HK-2 (cell line): Measurements from ENCODE around the gene VWA7.

Experiments used
- DNase-seq: peaks from one replicate; pipeline ENCODE4 v3.0.0-alpha.2; 2018; ENCODE audit not compliant: unreplicated experiment

VWA7 gene

DNA sequence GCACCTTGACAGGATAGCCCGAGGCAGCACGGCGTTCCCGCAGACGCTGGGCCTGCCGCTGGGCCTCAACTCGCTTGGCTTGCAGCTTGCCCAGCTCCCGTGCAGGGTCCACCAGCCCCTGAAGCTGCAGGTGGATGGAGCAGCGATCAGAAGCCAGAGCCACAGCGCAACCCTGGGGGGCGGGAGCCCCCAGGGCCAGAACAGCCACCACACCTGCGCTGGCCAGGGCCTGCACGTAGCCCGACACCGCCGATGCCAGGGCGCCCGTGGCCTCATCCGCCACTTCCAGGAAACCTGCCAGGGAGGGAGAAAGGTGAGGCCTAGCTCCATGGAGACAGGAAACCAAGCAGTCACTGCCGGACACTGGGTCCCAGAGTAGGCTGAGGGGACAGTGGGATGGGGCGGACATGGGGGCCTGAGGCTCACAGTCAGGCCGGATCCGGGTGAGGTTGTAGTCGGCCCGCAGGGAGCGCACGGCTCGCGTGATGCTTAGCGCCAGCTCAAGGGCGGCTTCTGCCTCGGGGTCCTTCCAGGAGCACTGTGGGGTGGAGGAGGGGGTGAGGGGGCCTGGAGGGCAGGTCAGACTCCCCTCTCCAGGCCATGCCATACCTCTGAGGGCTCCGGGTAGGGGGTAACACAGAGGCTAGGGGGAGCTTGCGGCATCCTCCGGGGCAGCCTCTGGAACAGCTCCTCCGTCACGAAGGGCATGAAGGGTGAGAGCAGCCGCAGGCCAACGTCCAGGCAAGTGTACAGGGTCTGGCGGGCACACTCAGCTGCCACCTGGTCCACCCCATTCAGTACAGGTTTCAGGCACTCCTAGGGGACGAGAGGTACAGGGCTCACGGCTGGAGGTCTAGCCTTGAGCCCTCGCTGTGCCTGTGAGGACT, 2.1 kb upstream of the VWA7 start:
- no peak for DNase-seq

DNA sequence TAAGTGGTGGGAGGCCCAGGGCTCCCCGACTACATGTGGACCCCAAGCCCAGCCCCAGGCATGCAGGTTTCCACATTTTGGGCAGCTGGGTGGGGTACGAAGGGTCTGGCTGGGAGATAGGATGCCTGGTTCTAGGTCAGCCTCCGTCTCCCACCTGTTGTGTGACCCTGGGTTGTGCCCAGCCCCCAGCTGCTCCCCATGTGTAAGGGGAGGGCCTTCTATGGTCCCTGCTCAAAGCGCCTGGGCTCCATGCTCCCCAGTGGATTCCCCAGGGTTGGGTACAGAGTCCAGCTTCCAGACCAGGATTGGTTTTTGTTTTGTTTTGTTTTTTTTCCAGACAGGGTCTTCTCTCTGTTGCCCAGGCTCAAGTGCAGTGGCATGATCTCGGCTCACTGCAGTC, 1.1 kb upstream of the VWA7 start:
- no peak for DNase-seq

DNA sequence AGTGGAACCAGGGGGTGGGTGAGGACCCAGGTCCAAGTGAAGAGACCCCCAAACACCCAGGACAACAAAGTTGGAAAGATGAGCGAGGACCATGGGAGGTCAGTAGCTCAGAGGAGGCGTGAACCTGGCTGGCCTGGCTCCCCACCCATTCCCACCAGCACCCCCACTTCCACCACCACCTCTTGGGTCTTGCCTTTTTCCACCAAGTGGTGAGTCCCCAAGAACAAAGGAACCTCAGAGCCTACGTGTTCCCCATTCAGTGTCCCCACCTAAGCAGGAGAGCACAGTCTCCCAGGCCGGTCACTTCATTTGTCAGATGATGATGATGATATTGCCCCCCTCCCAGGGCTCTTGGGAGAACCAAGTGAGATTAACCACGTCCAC, 531 bp upstream of the VWA7 start:
- no peak for DNase-seq

DNA sequence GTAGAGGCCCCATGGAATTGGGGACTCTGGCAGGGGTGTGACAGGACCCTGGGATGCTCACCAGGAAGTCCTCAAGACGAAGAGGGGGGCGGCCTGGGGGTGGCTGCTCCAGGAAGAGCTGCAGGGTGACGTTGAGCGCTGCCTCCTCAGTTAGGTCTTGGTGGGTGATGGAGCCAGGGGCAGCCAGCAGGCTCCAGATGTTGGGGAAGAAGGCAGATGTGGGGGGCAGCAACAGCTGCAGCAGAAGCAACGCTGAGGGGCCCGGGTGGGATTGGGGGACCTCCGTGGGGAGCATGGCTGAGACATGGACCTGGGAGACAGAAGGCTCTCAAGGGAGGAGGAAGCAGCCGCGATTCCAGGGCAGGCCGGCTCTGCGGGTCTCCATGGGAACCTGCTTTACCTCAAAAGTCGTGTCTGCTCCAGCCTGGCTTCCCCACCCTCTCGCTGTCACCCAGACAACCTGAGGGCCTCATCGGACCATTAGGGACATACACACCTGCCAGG, 591 bp downstream of the VWA7 start:
- no peak for DNase-seq

DNA sequence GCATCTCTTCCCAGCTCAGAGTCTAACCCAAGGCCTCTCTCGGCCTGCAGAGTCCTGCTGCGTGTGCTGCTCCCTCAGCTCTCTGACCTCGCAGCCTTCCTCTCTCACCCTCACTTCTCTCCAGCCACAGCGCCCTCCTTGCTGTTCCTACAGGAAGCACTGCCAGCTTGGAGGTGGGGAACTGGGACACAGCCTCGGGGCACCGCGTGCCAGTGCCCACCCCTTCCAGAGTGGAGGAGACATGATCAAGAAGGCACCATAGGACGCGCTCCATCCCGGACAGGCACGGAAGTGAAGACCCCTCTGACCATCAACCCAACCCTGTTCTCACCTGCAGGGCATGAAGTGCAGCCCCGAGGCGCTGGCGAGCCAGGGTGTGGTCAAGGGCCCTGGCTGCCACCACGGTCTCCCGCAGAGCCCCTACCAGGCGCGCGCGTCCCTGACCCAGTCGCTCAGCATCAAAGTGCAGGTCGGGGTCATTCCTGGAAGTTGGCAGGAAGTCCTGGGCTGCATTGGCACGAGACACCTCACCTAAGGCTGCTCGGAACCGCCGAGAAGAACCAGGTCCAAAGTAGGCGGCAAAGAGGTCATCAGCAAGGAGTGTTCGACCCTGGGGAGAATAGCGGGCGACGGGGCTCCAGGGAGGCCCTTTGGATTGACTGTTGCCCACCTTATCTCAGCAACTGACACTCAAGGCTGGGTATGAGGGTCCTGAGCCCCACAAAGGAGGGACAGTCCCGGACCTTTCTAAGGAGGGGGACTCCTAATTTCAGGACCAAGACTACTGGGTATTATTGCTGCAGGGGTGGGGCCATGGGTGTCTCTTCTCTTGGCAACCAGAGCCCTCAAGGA, 1.3 kb downstream of the VWA7 start:
- no peak for DNase-seq

DNA sequence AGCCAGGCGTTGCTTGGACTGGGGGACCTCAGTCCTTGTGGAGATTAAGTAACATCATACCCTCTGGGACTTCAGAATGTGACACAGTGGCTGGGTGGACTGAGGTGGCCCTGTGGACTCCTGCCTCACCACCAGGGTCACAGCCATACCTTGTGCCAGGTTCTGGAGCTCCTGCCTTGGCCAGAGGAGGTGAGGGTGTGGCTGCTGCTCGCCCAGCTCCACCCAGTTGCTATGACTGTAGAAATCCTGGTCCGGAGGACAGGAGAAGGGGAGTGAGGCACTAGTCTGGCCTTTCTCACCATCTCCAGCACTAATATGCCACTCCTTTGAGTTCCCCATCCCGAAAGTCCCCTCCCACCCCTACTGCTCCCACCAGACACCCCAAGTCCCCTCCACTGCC, 1.9 kb downstream of the VWA7 start:
- DNase-seq: no peak

DNA sequence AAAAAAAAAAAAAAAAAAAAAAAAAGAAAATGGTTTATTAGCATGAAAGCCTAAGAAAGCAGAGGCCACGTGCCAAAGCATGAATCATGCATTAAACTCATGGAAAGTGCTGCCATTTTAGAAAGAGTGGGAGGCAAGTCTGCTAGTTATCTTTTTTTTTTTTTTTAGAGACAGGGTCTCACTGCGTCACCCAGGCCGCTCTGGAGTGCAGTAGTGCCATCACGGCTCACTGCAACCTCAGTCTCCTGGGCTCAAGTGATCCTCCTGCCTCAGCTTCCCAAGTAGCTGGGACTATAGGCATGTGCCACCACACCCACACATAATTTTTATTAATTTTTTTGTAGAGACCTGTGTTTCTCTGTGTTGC, 5.2 kb downstream of the VWA7 start:
- DNase-seq: no peak

DNA sequence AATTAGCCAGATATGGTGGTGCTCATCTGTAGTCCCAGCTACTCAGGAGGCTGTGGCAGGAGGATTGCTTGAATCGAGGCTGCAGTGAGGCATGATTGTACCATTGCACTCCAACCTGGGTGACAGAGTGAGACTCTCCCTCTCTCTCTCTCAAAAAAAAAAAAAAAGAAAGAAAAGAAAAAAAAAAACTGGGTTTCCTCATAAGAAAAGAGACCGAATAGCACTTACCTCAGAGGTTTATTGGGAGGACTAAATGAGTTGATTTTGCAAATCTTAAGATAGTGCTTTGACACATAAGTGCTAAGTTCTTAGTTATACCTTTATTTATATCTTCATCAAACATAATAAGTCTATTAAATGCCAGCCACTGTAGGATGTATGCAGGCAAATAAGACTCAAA, 6.3 kb downstream of the VWA7 start:
- no peak for DNase-seq

DNA sequence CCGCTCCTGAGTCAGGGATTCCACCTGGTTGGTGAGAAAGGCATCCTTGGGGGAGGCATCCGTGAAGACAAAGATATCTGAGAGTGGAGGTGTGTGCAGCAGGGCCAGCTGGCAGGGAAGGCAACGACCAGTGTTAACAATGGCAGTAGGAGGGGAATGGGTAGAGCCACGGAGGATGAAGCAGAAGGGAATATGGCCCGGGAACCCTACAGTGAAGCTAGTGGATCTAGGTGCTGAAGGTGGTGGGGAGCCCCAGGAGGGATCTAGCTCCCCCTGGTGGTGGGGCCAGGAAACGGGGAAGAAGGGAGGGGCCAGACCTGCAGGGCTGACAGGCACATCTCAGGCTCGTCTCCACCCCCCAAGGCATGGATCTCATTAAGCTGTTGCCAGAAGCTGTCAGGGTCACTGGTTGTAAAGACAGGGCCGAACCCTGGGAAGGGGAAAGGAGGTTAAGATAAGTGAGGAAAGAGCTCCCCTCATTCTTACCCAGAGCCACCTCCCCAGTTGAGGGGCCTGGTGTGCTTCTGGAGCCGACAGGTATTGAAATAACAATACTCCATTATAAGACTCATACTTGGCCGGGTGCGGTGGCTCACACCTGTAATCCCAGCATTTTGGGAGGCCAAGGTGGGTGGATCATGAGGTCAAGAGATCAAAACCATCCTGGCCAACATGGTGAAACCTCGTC, 7.3 kb downstream of the VWA7 start:
- DNase-seq: peak; percentile 84

DNA sequence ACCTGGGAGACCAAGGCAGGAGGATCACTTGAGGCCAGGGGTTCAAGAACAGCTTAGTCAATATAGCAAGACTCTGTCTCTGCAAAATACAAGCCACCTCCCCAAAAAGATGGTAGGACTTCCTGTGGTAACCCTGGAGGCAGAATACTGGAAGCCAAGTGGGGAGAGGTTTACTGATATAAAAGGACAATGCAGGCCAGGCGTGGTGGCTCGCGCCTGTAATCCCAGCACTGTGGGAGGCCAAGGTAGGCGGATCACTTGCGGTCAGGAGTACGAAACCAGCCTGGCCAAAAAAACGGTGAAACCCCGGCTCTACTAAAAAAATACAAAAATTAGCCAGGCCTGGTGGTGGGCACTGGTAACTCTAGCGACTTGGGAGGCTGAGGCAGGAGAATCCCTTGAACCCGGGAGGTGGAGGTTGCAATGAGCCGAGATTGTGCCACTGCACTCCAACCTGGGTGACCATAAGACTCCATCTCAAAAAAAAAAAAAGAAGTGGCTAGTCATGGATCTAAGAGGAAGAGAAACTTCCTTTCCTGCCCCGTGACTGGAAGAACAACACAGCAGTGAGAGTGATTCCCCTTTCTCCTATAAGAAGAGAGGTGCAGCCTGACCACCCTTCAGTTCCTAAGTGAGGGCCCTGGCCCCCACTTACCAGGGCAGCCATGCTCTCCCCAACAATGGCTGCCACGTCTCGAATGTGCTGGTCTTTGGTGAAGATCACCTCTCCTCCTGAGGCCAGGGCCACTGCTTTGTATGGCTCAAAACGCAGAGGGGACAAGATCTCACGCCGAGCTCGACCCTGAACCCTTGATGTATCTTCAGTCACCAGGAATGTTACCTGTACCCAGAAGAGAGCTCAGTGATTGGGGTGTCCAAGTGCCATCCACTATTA, 8.5 kb downstream of the VWA7 start:
- DNase-seq: no peak

DNA sequence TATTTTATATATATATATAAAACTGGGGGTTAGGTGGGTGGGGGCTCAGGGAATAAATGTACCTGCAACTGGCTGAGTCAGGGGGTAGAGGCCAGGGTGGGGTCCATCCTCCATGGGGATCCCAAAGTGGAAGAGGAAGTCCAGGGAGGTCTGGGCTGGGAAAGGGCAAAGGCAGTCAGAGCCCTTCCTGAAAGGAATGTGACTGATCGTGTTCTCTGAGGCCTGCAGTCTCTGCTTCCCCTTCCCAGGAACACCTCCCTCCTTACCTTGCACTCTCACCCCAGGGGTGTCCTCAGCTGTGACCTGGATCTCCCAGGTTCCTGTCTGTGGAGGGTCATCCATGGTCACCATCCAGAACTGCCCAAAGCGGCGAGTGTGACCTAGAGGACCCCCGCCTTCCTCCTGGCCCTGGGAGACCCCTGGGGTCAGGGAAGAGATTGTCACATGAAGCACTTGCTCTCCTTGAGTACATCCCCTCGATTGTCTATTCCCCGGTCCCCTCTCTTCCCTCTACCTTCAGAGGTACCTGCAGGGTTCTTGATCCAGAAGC, 10.0 kb downstream of the VWA7 start:
- no peak for DNase-seq

DNA sequence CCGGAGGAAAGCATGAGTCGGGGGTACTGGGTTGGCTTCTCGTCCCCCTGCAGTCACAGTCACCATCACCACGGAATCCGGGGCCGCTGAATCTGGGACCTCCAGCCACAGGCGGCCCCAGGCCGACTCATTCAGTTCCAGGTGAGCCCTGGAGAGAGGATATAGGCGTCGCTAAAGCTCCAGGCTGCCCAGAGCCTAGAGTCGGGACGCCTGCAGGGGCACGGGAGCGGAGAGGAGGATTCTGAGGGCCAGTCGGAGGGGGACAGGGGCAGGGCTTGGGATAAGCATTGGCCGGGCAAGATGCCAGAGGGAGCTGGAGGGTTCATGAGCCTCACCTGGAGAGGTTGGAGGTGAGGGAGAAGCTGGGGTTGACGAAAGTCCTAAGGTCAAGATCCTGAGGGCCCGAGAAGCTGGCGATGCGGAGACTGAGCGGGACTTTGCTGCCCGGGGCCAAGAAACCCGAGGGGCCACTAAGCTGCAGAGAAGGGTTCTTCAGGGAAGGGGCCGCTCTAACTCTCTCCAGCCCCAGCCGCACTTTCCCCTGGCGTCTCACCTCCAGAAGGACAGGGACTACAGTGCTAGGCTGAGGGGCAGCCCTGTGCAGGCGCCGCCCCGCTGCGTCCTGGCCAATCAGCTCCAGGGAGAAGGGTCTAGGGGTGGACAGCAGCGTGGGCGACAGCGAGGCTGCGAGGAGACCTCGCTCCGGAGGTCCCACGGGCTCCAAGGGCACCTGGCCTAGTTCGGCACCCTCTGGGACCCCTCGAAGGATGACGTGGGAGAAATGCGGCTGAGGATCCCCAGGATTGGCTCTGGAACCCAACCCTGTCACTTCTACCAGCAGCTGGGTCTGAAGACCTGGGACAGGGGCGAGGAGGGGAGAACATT, 11.0 kb downstream of the VWA7 start:
- no peak for DNase-seq

DNA sequence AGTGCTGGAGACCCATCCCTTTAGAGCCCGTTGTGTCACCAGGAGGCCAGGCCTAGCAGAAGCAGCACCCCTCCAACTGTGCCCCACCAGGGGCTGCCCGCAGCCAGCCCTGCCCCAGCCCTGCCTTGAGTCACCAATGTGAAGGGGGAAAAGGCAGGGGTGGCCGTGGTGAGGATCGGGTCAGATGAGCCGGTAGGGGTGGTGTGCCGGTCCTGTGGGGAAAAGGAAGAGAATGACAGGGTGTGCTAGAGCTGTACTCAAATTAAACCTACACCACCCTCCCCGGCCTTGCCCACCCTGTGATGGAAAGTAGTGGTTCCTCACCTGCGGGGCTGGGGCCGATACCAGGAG, 11.6 kb downstream of the VWA7 start:
- DNase-seq: no peak

DNA sequence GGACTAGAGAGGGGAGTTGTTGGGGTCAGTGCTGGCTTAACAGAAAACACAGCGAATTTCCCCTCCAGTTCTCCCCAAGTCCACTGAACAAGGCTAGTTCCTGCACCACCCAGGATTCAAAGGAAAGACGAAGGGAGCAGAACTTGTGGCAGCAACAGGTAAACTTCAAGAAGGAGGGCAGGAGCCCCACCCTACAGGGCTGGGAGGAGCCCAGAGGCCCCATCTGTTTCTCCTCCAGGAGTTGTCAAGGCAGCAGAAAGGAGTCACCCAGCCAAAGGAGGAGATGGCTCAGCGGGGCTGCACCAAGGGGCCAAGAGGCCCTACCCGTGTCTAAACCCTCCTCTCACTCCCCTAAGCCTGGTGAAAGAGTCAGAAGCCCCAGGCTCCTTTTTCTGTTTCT, 12.9 kb downstream of the VWA7 start:
- DNase-seq: no peak

DNA sequence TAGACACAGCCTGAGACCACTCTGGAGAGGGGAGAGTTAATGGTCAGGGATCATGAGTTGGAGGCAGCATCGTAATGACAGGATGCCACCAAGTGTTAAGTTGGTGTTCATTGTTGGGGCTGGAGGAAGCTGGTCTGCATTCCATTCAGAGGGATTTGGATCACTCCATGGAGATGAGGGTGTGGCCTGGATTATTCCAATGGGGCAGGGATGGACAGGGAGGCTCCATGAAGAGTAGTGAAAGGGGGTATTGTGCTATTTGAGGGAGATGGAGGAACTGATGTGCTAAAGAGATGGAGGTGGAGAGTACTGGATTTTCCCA, 13.5 kb downstream of the VWA7 start:
- DNase-seq: no peak

DNA sequence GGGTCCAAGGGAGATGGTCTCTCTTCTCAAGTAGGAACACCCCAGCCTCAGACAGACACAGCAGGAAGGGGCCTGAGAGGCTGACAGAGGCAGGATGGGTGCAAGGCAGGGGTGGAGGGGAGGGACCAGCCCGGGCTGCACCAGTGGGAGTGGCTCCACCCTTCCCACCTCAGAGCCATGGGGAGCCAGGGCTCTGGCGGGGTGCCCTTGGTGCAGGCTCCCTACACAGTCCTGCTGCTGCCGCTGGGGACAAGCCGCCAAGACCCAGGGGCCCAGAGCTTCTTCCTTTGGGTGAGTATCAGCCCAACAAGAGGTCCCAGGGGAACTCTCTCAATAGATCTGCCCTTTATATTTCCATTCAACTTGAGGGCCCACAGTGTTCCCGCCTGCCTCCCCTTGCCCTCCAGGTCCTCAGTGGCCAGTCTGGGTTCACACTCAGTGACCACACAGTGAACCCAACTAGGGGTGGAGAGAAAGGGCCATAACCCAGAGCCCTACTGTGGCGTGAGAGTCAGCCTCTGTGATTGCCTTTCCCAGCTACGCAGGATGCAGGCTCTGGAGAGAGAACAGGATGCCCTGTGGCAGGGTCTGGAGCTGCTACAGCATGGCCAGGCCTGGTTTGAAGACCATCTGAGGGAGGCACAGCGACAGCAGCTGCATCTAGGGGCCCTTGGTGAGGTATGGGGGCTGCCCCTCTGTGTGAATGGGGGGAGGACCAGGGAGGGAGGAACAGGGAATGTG, 14.1 kb downstream of the VWA7 start:
- no peak for DNase-seq

DNA sequence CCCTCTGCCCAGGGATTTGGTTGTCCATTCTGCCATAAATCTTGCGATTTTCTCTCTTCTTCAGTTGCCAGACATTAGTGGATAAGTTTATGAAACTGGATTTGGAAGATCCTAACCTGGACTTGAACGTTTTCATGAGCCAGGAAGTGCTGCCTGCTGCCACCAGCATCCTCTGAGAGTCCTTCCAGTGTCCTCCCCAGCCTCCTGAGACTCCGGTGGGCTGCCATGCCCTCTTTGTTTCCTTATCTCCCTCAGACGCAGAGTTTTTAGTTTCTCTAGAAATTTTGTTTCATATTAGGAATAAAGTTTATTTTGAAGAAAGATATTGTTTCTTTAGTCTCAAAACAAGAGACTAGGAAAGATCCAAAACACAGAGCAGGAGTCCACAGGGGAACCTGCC, 14.8 kb downstream of the VWA7 start, which contains the start of gene SAPCD1:
Gene SAPCD1 (plus strand): TSS at position 301 of the 400 bp plus-strand sequence. CDS start 399 bp downstream, outside the sequence.
- no peak for DNase-seq

DNA sequence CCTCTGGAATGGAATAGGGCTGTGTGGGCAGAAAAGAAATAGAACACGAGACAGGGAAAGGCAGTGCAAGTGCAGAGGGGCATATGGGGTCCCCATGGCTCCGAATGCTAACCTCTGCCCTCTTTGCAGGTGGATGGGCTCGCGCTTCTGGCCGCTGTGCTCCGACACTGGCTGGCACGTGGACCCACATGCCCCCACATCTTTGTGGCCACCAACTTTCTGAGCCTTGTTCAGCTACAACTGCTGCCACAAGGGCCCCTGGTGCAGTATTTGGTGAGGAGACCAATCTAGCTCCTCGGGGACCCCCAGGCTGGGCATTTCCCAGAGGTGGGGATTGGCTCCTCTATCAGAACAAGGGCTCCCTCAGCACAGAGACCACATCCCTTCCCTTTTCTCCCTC, 15.8 kb downstream of the VWA7 start:
- DNase-seq: no peak

DNA sequence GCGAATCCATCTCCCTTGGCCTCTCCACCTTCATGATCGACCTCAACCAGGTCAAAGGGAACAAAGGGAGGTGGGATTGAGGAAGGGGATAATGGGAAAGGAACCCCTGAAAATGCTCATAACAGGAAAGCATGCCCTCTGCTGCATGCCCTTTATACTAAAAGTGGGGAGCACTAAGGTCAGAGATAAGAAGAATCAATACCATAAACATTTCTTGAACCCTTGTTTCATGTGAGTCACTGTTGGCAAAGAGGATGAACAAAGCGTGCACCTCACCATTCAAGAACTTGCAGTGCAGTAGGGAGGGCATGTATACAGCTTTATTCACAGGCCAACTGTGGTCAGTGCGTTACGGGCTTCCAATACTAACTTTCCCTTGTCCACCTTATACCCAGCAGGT, 16.3 kb downstream of the VWA7 start:
- DNase-seq: no peak
